Activated naive CD8-positive, alpha-beta T cell treated with anti-CD3 and anti-CD28 coated beads for 36 hours (primary cell): ENCODE measurements around the gene NTN1. TPM values are rescaled to one million over a fixed set of nuclear protein-coding genes. Genes with fewer than 3 reads are reported as not detected.

ENCODE experiments used
- DNase-seq: peaks from one replicate; pipeline ENCODE4 v3.0.0; 2021
- H3K27ac Mint-ChIP-seq: one replicate; pipeline ENCODE4 v1.8.0; 2022; ENCODE audit warnings: mild to moderate bottlenecking, moderate library complexity, mixed read lengths
- H3K27me3 Mint-ChIP-seq: one replicate; pipeline ENCODE4 v1.8.0; 2022; ENCODE audit warnings: mild to moderate bottlenecking, mixed read lengths
- H3K36me3 Mint-ChIP-seq: one replicate; pipeline ENCODE4 v1.8.0; 2021; ENCODE audit warnings: mild to moderate bottlenecking, mixed read lengths
- H3K4me1 Mint-ChIP-seq: one replicate; pipeline ENCODE4 v1.8.0; 2021; ENCODE audit warnings: mixed read lengths
- H3K4me3 Mint-ChIP-seq: one replicate; pipeline ENCODE4 v1.8.0; 2022; ENCODE audit warnings: mild to moderate bottlenecking, moderate library complexity, mixed read lengths
- H3K9me3 Mint-ChIP-seq: one replicate; pipeline ENCODE4 v1.8.0; 2022; ENCODE audit warnings: mixed read lengths
- total RNA-seq, 2 experiments: library from RNA; stranded (reverse); gene quantifications; one replicate each; pipeline ENCODE4 v1.2.3, GENCODE V29; 2021

NTN1 gene
- total RNA-seq, 2 experiments from 2014 or later, result 0.43 to 0.54 TPM

- H3K4me3 Mint-ChIP-seq, result no peak overlapping the region
Observed at GRCh38 chr17:9230346-9230745, 209.0 kb downstream of the NTN1 start.

GRCh38 chr17:9230861-9231260, 209.6 kb downstream of the NTN1 start:
- peaks cover 2% of the 10 kb centered on the region for H3K4me1 Mint-ChIP-seq
- no peaks in the 10 kb centered on the region for H3K27me3 Mint-ChIP-seq
- H3K9me3 Mint-ChIP-seq, result no peaks in the 10 kb centered on the region
- no peak for DNase-seq
- H3K27ac Mint-ChIP-seq, result no peak overlapping the region
- no peak overlapping the region for H3K4me3 Mint-ChIP-seq
- H3K36me3 Mint-ChIP-seq, result no peaks in the 10 kb centered on the region

More at GRCh38 chr17:9230346-9230745, 209.0 kb downstream of the NTN1 start:
- Mint-ChIP-seq H3K9me3 (no peaks in the 10 kb centered on the region), H3K27ac (no peak overlapping the region), H3K27me3 (no peaks in the 10 kb centered on the region), H3K4me1 (peaks cover 2% of the 10 kb centered on the region), H3K36me3 (no peaks in the 10 kb centered on the region)
- DNase-seq, result no peak

GRCh38 chr17:9231449-9232154, 210.3 kb downstream of the NTN1 start:
- no peak overlapping the region for H3K27ac Mint-ChIP-seq
- no peak overlapping the region for H3K4me3 Mint-ChIP-seq
- H3K9me3 Mint-ChIP-seq, result no peaks in the 10 kb centered on the region

GRCh38 chr17:9232155-9232475, 210.8 kb downstream of the NTN1 start:
- DNase-seq, result no peak
- Mint-ChIP-seq H3K9me3 (no peaks in the 10 kb centered on the region), H3K36me3 (no peaks in the 10 kb centered on the region), H3K27me3 (no peaks in the 10 kb centered on the region), H3K27ac (no peak overlapping the region), H3K4me1 (peaks cover 2% of the 10 kb centered on the region), H3K4me3 (no peak overlapping the region)

More at GRCh38 chr17:9231449-9232154, 210.3 kb downstream of the NTN1 start:
- Mint-ChIP-seq H3K36me3 (no peaks in the 10 kb centered on the region), H3K4me1 (peaks cover 2% of the 10 kb centered on the region), H3K27me3 (no peaks in the 10 kb centered on the region)
- no peak for DNase-seq

GRCh38 chr17:9232591-9233270, 211.4 kb downstream of the NTN1 start:
- Mint-ChIP-seq H3K4me3 (no peak overlapping the region), H3K27ac (no peak overlapping the region), H3K27me3 (no peaks in the 10 kb centered on the region), H3K9me3 (no peaks in the 10 kb centered on the region), H3K36me3 (no peaks in the 10 kb centered on the region), H3K4me1 (peaks cover 2% of the 10 kb centered on the region)
- DNase-seq, result no peak

DNA sequence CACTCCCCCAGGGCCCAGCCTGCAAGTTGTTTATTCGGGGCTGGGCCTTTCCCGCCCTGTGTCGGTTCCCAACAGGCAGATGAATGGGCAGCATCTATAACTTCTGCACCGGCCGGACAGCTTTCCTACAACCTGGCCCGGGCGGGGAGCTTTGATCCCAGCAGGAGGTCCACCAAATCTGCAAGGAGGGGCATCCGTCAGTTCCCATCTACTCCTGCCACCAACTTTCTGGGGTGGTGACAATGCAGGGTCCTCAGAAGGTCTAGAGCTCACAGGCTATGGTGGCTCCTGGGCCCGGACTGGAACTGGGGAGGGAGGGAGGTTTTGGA, 211.9 kb downstream of the NTN1 start:
- H3K36me3 Mint-ChIP-seq, result no peaks in the 10 kb centered on the region
- no peak overlapping the region for H3K4me3 Mint-ChIP-seq
- no peak overlapping the region for H3K27ac Mint-ChIP-seq
- H3K27me3 Mint-ChIP-seq, result peaks cover 4% of the 10 kb centered on the region
- no peak for DNase-seq
- H3K9me3 Mint-ChIP-seq, result no peaks in the 10 kb centered on the region
- H3K4me1 Mint-ChIP-seq, result peaks cover 2% of the 10 kb centered on the region

DNA sequence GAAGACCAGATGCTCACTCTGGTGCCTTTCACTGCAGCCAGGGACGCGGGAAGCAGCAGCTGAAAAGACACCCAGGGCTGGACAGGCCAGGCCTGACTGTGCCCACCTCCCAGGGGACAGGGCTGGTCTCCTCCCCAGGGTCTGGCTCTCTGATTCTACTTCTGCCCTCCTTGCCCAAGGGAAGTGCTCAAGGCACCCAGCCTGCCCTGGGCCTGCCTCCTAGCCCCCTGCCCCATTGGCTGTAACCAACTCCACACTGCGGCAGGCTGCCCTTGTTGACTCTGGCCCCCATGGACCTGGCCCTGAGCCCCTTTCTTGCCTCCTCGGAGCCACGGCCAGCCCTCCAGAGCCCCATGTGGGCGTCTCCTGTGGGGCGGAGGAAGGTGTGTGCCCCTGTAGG, 212.5 kb downstream of the NTN1 start:
- peaks cover 4% of the 10 kb centered on the region for H3K27me3 Mint-ChIP-seq

DNA sequence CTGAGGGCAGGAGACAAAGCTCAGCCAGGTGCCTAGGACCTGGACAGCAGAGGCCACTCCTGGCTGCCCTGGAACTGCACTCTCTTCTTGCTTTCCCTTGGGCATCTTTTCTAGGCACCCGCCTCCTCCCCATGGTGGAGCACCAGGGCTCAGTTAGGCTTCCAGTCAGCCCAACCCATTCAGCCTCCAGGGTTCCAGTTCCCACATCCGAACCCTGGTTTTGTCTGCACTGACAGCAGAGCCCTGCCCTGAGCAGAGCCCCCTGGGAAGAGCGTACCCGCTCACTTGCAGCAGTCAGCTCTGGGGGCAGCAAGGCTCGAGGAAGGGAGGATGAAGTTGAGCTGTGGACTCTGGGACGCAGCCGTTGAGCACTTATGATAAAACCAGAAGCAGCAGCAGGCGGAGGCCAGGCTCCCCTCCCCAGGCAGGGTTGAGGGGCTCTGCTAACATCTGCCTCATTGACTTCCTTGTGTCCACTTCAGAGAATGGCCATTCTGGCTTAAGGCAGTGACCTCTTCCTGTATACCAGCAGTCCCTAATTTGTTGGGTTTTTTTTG, 213.2 kb downstream of the NTN1 start:
- H3K4me3 Mint-ChIP-seq, result no peak overlapping the region
- H3K9me3 Mint-ChIP-seq, result no peaks in the 10 kb centered on the region
- no peak for DNase-seq
- peaks cover 4% of the 10 kb centered on the region for H3K27me3 Mint-ChIP-seq
- no peak overlapping the region for H3K27ac Mint-ChIP-seq
- no peaks in the 10 kb centered on the region for H3K36me3 Mint-ChIP-seq
- peaks cover 9% of the 10 kb centered on the region for H3K4me1 Mint-ChIP-seq

More for the DNA sequence above, 212.5 kb downstream of the NTN1 start:
- Mint-ChIP-seq H3K4me1 (peaks cover 4% of the 10 kb centered on the region), H3K9me3 (no peaks in the 10 kb centered on the region), H3K36me3 (no peaks in the 10 kb centered on the region), H3K4me3 (no peak overlapping the region), H3K27ac (no peak overlapping the region)
- DNase-seq, result no peak

- no peak for DNase-seq
- no peak overlapping the region for H3K27ac Mint-ChIP-seq
- H3K27me3 Mint-ChIP-seq, result peaks cover 4% of the 10 kb centered on the region
- no peaks in the 10 kb centered on the region for H3K9me3 Mint-ChIP-seq
- H3K36me3 Mint-ChIP-seq, result no peaks in the 10 kb centered on the region
- H3K4me1 Mint-ChIP-seq, result peaks cover 12% of the 10 kb centered on the region
- no peak overlapping the region for H3K4me3 Mint-ChIP-seq
Observed at GRCh38 chr17:9235346-9235745, 214.0 kb downstream of the NTN1 start.

GRCh38 chr17:9236286-9237052, 215.2 kb downstream of the NTN1 start:
- no peak for DNase-seq
- Mint-ChIP-seq H3K27me3 (peaks cover 4% of the 10 kb centered on the region), H3K27ac (no peak overlapping the region)

GRCh38 chr17:9237053-9237410, 215.7 kb downstream of the NTN1 start:
- DNase-seq, result no peak
- Mint-ChIP-seq H3K4me3 (no peak overlapping the region), H3K9me3 (no peaks in the 10 kb centered on the region), H3K4me1 (peaks cover 14% of the 10 kb centered on the region), H3K27ac (no peak overlapping the region), H3K36me3 (no peaks in the 10 kb centered on the region), H3K27me3 (peaks cover 4% of the 10 kb centered on the region)

More at GRCh38 chr17:9236286-9237052, 215.2 kb downstream of the NTN1 start:
- H3K4me1 Mint-ChIP-seq, result peaks cover 14% of the 10 kb centered on the region
- H3K36me3 Mint-ChIP-seq, result no peaks in the 10 kb centered on the region
- no peaks in the 10 kb centered on the region for H3K9me3 Mint-ChIP-seq
- H3K4me3 Mint-ChIP-seq, result no peak overlapping the region

- Mint-ChIP-seq H3K4me1 (peaks cover 14% of the 10 kb centered on the region), H3K4me3 (no peak overlapping the region), H3K36me3 (no peaks in the 10 kb centered on the region), H3K27me3 (peaks cover 4% of the 10 kb centered on the region), H3K27ac (no peak overlapping the region), H3K9me3 (no peaks in the 10 kb centered on the region)
- no peak for DNase-seq
Observed at GRCh38 chr17:9237661-9238301, 216.5 kb downstream of the NTN1 start.

DNA sequence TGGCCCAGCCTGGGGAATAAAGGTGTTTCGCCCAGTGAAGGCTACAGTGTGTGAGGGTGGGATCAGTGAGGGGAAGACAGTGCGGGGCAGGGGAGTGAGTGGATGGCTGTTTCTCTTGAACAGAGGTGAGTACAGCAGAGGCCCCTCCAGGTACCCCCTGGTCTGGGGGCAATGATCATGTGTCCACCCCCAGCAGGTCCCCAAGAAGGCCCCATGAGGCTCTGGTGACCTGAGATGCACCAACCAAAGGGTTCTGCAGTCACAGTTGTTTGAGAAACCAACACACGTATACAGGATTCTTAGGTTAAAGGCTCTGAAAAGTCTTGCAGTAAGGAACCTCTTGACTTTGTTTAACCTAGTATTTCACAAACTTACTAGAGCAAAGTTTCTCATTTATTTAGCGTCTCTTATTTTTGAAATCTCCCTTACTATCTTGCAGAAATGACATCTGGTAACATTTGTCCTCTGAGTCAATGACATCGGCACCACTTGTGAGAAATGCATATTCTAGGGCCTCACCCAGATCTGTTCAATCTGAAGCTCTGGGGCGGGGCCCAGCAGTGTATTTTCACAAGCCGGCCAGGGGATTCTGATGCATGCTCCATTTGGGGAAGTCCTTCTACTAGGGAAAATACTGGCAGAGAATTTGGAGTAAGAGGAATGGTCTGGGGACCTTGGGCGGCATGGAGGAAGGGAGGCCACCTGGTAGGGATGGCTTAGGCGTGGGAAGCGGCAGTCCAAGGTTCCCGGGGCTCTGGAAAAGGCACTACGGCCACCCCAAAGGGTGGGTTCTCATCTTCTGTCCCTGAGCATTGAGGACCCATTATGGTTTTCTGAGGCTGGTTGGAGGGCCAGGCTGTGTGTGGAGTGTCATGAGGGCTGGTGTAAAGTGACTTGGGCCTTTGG, 217.3 kb downstream of the NTN1 start:
- Mint-ChIP-seq H3K4me3 (peak overlapping the region; percentile 75), H3K27ac (no peak overlapping the region), H3K4me1 (peaks cover 14% of the 10 kb centered on the region)

GRCh38 chr17:9239246-9239792, 218.0 kb downstream of the NTN1 start:
- peak overlapping the region; percentile 75 for H3K4me3 Mint-ChIP-seq
- no peaks in the 10 kb centered on the region for H3K9me3 Mint-ChIP-seq
- H3K36me3 Mint-ChIP-seq, result no peaks in the 10 kb centered on the region
- DNase-seq, result peak; percentile 30
- peaks cover 4% of the 10 kb centered on the region for H3K27me3 Mint-ChIP-seq
- H3K4me1 Mint-ChIP-seq, result peaks cover 14% of the 10 kb centered on the region
- peak overlapping the region; percentile 76 for H3K27ac Mint-ChIP-seq

More for the DNA sequence above, 217.3 kb downstream of the NTN1 start:
- no peak for DNase-seq
- Mint-ChIP-seq H3K9me3 (no peaks in the 10 kb centered on the region), H3K27me3 (peaks cover 4% of the 10 kb centered on the region), H3K36me3 (no peaks in the 10 kb centered on the region)
